Uterus (tissue), 2 donors: ENCODE measurements around the gene YTHDF1.

Experiments used
- POLR2A ChIP-seq, 2 donors: fragments of 450-650 bp; IDR thresholded peaks; one replicate each; pipeline ENCODE4 v1.6.1; 2016; ENCODE audit warnings: antibody characterized with exemption in 2 of 2, mild to moderate bottlenecking in 1 of 2, moderate library complexity in 1 of 2
- TF ChIP-seq, protein P1 (sequence below), 4 experiments: fragments of 200-600 bp in 2 of 4; fragments of 450-650 bp in 2 of 4; sonication (generic) in 2 of 4; IDR thresholded peaks; one replicate each; pipeline ENCODE4 v1.5.1; 2016 to 2019; ENCODE audit warnings: antibody characterized with exemption in 4 of 4, mild to moderate bottlenecking in 2 of 4, moderate library complexity in 1 of 4

DNA sequence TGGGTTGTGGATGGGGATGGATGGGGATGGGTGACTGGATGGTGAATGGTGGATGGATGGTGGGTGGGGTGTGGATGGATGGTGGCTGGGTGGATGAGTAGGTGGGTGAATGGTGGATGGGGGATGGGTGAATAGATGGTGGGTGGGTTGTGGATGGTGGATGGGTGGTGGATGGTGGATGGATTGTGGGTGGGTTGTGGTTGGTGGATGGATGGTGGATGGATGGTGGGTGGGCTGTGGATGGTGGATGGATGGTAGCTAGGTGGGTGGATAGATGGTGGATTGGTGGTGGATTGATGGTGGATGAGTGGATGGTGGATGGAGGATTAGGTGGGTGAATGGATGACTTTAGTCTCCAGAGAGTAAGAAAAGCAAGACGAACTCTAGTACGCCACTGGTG is 57.6 kb downstream of the YTHDF1 start:
- TF ChIP-seq, protein P1, sequence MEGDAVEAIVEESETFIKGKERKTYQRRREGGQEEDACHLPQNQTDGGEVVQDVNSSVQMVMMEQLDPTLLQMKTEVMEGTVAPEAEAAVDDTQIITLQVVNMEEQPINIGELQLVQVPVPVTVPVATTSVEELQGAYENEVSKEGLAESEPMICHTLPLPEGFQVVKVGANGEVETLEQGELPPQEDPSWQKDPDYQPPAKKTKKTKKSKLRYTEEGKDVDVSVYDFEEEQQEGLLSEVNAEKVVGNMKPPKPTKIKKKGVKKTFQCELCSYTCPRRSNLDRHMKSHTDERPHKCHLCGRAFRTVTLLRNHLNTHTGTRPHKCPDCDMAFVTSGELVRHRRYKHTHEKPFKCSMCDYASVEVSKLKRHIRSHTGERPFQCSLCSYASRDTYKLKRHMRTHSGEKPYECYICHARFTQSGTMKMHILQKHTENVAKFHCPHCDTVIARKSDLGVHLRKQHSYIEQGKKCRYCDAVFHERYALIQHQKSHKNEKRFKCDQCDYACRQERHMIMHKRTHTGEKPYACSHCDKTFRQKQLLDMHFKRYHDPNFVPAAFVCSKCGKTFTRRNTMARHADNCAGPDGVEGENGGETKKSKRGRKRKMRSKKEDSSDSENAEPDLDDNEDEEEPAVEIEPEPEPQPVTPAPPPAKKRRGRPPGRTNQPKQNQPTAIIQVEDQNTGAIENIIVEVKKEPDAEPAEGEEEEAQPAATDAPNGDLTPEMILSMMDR (IDR thresholded peaks at IDR 0.05), result no peak
- no peak for TF ChIP-seq POLR2A (IDR thresholded peaks at IDR 0.05)
